Osteocyte (in vitro differentiated cells): Measurements from ENCODE around the gene HACD4. TPM values are rescaled to one million over a fixed set of nuclear protein-coding genes. Genes with fewer than 3 reads are reported as not detected.

Experiments used
- total RNA-seq: library from RNA; stranded (reverse); gene quantifications from 2 replicates; pipeline ENCODE4 v1.2.1, GENCODE V29; 2021

HACD4 gene
- total RNA-seq, 1 donor from 2014 or later: 2.4 TPM

Other genes with a start within 250 kb of the HACD4 start
- not detected in 2 replicates for gene IFNB1, start 46.3 kb upstream of the HACD4 start, total RNA-seq
- not detected in 2 replicates for gene IFNW1, start 110.2 kb upstream of the HACD4 start, total RNA-seq
- not detected in 2 replicates for gene IFNA21, start 135.0 kb upstream of the HACD4 start, total RNA-seq
- not detected in 2 replicates for gene IFNA4, start 155.9 kb upstream of the HACD4 start, total RNA-seq
- not detected in 2 replicates for gene IFNA7, start 170.6 kb upstream of the HACD4 start, total RNA-seq
- gene IFNA10, start 175.5 kb upstream of the HACD4 start, total RNA-seq: not detected in 2 replicates
- not detected in 2 replicates for gene IFNA16, start 185.7 kb upstream of the HACD4 start, total RNA-seq
- not detected in 2 replicates for gene IFNA17, start 196.6 kb upstream of the HACD4 start, total RNA-seq
- not detected in 2 replicates for gene IFNA14, start 208.4 kb upstream of the HACD4 start, total RNA-seq